GM12875 (cell line): ENCODE data around the gene MAG.

Source experiments
- H3K4me3 ChIP-seq: one replicate; pipeline ENCODE4 v1.5.1; 2011; ENCODE audit warnings: low read depth, low read length, control low read depth
- TF ChIP-seq, protein P1 (sequence below): IDR thresholded peaks from 2 replicates; pipeline ENCODE4 v1.5.1; 2011; ENCODE audit warnings: low read depth, mild to moderate bottlenecking, control low read depth, inconsistent platforms, low read length, moderate library complexity, borderline replicate concordance; ENCODE audit not compliant: insufficient read depth

Gene MAG

DNA sequence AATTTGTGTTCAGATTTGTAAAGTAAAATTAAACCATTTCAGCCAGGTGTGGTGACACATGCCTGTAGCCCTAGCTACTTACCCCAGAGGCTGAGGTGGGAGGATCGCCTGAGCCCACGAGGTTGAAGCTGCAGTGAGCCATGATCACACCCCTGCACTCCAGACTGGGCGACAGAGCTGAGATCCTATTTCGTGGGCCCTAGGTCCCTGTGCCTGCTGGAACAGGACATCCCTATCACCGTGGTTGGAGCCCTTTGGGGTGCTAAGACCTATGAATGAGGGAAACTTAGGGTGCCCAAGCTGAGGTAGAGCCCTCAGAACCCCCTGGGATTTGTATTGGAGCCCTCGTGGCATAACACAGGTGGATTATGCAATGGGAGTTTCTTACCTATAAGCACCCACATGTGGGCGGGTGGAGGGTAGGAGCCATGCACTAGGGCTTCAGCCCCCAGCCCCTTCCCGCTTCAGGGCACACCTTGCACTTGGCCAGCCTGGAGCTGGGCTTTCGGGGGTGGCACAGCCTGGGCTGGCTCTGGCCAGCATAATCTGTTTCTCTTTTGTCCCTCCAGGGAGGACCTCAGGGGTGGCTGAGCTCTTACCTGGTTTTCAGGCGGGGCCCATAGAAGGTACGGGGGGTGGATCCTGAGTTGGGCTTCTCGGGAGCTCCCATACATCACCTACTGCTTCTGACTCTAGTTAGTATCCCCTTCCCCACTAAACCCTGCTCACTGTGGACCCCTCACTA is 30.4 kb upstream of the MAG start:
- TF ChIP-seq, protein P1, sequence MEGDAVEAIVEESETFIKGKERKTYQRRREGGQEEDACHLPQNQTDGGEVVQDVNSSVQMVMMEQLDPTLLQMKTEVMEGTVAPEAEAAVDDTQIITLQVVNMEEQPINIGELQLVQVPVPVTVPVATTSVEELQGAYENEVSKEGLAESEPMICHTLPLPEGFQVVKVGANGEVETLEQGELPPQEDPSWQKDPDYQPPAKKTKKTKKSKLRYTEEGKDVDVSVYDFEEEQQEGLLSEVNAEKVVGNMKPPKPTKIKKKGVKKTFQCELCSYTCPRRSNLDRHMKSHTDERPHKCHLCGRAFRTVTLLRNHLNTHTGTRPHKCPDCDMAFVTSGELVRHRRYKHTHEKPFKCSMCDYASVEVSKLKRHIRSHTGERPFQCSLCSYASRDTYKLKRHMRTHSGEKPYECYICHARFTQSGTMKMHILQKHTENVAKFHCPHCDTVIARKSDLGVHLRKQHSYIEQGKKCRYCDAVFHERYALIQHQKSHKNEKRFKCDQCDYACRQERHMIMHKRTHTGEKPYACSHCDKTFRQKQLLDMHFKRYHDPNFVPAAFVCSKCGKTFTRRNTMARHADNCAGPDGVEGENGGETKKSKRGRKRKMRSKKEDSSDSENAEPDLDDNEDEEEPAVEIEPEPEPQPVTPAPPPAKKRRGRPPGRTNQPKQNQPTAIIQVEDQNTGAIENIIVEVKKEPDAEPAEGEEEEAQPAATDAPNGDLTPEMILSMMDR: no peak

DNA sequence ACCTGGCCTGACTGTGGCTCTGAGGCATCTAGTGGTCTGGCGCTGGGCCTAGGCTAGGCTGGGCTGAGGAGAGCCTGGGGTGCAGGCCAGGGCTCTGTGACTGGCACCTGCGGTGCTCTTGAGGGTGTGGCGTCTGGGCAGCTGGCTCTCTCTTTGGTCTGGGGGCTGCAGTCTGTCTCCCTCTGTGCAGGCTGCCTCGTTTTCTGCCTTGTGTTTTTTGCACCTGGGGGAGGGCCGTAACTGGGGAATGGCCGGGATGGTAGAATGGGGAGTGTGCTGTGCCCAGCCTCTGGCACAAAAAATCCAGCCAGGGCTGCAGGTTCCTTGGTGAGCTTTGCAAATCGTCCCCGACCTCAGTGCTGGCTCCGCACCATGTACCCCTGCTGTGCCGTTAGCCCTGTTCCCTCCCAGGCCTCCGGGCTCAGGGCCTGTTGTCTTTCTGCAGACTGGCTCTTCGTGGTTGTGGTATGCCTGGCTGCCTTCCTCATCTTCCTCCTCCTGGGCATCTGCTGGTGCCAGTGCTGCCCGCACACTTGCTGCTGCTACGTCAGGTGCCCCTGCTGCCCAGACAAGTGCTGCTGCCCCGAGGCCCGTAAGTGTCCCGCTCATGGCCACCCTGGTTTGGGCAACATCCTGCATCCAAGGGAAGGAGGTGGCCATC is 29.7 kb upstream of the MAG start:
- TF ChIP-seq, protein P1: no peak
- no peak overlapping the region for H3K4me3 ChIP-seq

More for the DNA sequence above, 30.4 kb upstream of the MAG start:
- H3K4me3 ChIP-seq: no peak overlapping the region

GRCh38 chr19:35264268-35265125 is 27.5 kb upstream of the MAG start:
- no peak overlapping the region for H3K4me3 ChIP-seq
- TF ChIP-seq, protein P1: no peak

DNA sequence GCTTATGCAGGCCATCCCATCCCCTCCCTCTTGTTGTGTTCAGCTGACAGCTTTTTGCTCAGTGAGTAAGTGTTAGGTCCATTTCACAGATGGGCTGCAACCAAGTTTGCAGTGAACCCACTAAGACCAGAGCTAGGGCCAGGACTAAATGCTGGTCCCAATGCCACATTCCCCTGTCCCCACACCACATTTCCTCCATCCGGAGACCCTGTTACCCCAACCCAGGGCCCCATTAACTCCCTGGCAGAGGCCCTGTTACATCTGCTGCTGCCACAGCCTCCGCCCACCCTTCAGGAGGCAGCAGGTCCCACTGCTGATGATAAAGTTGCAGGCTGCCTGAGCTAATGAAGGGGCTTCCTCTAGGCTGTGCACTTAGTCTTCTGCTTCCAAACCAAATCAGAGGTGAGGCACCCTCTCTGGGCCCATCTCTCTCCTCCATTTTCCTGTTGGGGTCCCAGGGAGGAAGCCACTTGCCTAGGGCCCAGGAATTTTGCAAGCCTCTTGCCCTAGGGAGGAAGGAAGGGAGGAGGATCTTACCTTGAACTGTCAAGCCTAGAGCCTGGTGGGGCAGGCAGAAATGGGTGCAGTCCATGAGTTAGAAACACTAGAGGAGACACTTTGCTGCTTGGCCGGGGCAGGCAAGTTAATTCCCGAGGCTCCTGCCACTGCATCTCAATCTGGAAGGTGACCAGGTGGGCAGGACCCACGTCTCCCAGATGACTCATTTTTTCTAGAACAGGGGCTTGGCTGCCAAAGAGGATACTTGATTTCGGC is 26.6 kb upstream of the MAG start:
- no peak overlapping the region for H3K4me3 ChIP-seq
- TF ChIP-seq, protein P1: no peak

- TF ChIP-seq, protein P1: no peak
These were observed 26.0 kb upstream of the MAG start for GRCh38 chr19:35265900-35266519.

DNA sequence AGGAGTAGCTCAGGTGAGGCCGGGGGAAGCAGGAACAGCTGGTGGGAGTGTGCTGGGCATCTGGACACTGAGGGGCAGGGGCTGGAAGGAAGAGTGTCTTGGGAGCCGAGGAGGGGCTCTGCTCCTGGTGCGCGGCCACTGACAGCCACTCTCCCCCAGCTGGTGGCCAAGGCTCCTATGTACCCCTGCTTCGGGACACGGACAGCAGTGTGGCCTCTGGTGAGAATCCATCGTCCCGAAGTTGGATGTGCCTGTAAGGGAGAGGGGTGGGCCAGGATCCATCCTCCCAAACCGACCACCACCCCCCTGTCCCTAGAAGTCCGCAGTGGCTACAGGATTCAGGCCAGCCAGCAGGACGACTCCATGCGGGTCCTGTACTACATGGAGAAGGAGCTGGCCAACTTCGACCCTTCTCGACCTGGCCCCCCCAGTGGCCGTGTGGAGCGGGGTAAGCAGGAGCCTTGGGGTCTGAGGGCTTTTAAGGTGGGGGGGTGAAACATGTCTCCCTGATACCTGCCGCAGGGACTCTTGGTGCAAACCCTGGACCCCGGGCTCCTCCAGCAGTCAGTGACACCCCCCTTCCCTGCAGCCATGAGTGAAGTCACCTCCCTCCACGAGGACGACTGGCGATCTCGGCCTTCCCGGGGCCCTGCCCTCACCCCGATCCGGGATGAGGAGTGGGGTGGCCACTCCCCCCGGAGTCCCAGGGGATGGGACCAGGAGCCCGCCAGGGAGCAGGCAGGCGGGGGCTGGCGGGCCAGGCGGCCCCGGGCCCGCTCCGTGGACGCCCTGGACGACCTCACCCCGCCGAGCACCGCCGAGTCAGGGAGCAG is 25.2 kb upstream of the MAG start:
- TF ChIP-seq, protein P1: no peak
- peak overlapping the region; percentile 60 for H3K4me3 ChIP-seq

More at GRCh38 chr19:35265900-35266519, 26.0 kb upstream of the MAG start:
- no peak overlapping the region for H3K4me3 ChIP-seq
